ENCODE results near the gene MED13L.

DNA sequence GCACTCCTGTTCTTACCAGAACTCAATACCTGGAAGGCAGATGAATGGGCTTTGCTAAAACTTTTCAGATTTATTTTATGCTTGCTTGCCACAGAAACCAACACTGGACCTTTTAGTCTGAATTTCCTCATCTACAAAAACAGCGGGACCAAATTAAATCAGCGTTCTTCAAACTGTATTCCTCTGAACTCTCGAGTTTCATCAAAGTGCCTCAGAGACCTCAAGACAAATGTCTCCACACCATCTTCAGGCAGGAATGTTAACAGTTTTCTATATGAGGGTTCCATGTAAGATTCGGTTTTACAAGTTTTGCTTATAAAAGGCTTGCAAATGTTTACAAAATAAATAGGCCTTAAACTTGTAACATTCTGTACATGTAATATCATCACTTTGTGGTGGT is 74.6 kb downstream of the MED13L start:
- TF ChIP-seq, protein P1, sequence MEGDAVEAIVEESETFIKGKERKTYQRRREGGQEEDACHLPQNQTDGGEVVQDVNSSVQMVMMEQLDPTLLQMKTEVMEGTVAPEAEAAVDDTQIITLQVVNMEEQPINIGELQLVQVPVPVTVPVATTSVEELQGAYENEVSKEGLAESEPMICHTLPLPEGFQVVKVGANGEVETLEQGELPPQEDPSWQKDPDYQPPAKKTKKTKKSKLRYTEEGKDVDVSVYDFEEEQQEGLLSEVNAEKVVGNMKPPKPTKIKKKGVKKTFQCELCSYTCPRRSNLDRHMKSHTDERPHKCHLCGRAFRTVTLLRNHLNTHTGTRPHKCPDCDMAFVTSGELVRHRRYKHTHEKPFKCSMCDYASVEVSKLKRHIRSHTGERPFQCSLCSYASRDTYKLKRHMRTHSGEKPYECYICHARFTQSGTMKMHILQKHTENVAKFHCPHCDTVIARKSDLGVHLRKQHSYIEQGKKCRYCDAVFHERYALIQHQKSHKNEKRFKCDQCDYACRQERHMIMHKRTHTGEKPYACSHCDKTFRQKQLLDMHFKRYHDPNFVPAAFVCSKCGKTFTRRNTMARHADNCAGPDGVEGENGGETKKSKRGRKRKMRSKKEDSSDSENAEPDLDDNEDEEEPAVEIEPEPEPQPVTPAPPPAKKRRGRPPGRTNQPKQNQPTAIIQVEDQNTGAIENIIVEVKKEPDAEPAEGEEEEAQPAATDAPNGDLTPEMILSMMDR (IDR thresholded peaks at IDR 0.05), result no peak
- no peak for TF ChIP-seq POLR2A (IDR thresholded peaks at IDR 0.05)

Measured in thyroid gland (tissue), 4 donors.